Measurements from ENCODE around the gene NUDT17.
A peak's percentile ranks its signal among the peaks of the same experiment; 100 is the strongest.

Gene NUDT17

GRCh38 chr1:145891587-145892485 lies 46.4 kb downstream of the NUDT17 start (continued):
- TF ChIP-seq ZEB2 (tag by site-specific recombination; IDR thresholded peaks at IDR 0.05) (peak; percentile 73), ZNF24 (tag by site-specific recombination; IDR thresholded peaks at IDR 0.05) (peak; percentile 96), INSM2 (tag by site-specific recombination; IDR thresholded peaks at IDR 0.05) (peak; percentile 68; the same call in 1 of the 2 replicates), KLF8 (tag by site-specific recombination; IDR thresholded peaks at IDR 0.05) (peak; percentile 65; the same call in 1 of the 2 replicates), IKZF3 (tag by site-specific recombination; IDR thresholded peaks at IDR 0.05) (peak; percentile 100), GLIS1 (tag by site-specific recombination; IDR thresholded peaks at IDR 0.05) (peak; percentile 89), ZNF585B (tag by site-specific recombination; IDR thresholded peaks at IDR 0.05) (no peak), ZSCAN30 (tag by site-specific recombination; IDR thresholded peaks at IDR 0.05) (peak; percentile 96), WT1 (tag by site-specific recombination; IDR thresholded peaks at IDR 0.05) (peak; percentile 92), ZNF48 (tag by site-specific recombination; IDR thresholded peaks at IDR 0.05) (no peak), ZNF394 (tag by site-specific recombination; IDR thresholded peaks at IDR 0.05; ENCODE audit: borderline replicate concordance) (peak; percentile 73; the same call in 1 of the 2 replicates), ZNF324 (tag by site-specific recombination; IDR thresholded peaks at IDR 0.05) (peak; percentile 76; the same call in 1 of the 2 replicates), GLIS2 (tag by site-specific recombination; IDR thresholded peaks at IDR 0.05) (peak; percentile 42; the same call in 1 of the 2 replicates), SP2 (tag by site-specific recombination; IDR thresholded peaks at IDR 0.05) (peak; percentile 61), ZBTB48 (tag by site-specific recombination; IDR thresholded peaks at IDR 0.05) (0 out of 2 replicates have a peak, but pooled peaks have one; percentile 31), ZNF654 (tag by site-specific recombination; IDR thresholded peaks at IDR 0.05; ENCODE audit: low read depth) (peak; percentile 96), ZNF660 (tag by site-specific recombination; IDR thresholded peaks at IDR 0.05) (peak; percentile 91; the same call in 1 of the 2 replicates), ZNF501 (tag by site-specific recombination; IDR thresholded peaks at IDR 0.05) (peak; percentile 74; the same call in 1 of the 2 replicates), ZNF398 (tag by site-specific recombination; IDR thresholded peaks at IDR 0.05) (peak; percentile 81), TRIM28 (IDR thresholded peaks at IDR 0.05; ENCODE audit: borderline replicate concordance, low read length) (peak; percentile 90), ZNF391 (tag by site-specific recombination; IDR thresholded peaks at IDR 0.05; ENCODE audit: borderline replicate concordance, low read depth) (peak; percentile 45; the same call in 1 of the 2 replicates), SP7 (tag by site-specific recombination; IDR thresholded peaks at IDR 0.05) (peak; percentile 84), SCRT1 (tag by site-specific recombination; IDR thresholded peaks at IDR 0.05; ENCODE audit: borderline replicate concordance) (peak; percentile 94), ZNF571 (tag by site-specific recombination; IDR thresholded peaks at IDR 0.05) (no peak), ZNF76 (tag by site-specific recombination; IDR thresholded peaks at IDR 0.05; ENCODE audit: borderline replicate concordance, low read depth) (no peak), ZNF2 (tag by site-specific recombination; IDR thresholded peaks at IDR 0.05) (peak; percentile 87), HIC1 (tag by site-specific recombination; IDR thresholded peaks at IDR 0.05) (peak; percentile 87), ZNF366 (tag by site-specific recombination; conservative IDR thresholded peaks at IDR 0.05) (peak; percentile 84)
- TF ChIP-seq, protein P1, sequence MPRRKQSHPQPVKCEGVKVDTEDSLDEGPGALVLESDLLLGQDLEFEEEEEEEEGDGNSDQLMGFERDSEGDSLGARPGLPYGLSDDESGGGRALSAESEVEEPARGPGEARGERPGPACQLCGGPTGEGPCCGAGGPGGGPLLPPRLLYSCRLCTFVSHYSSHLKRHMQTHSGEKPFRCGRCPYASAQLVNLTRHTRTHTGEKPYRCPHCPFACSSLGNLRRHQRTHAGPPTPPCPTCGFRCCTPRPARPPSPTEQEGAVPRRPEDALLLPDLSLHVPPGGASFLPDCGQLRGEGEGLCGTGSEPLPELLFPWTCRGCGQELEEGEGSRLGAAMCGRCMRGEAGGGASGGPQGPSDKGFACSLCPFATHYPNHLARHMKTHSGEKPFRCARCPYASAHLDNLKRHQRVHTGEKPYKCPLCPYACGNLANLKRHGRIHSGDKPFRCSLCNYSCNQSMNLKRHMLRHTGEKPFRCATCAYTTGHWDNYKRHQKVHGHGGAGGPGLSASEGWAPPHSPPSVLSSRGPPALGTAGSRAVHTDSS (tag by site-specific recombination; IDR thresholded peaks at IDR 0.05): peak; percentile 54
